Neural cell (in vitro differentiated cells): ENCODE data around the gene IL17RD. TPM values are rescaled to one million over a fixed set of nuclear protein-coding genes. Genes with fewer than 3 reads are reported as not detected.
A peak's percentile ranks its signal among the peaks of the same experiment; 100 is the strongest.

Experiments
- H2AFZ ChIP-seq: fragments of 200-600, 300-800 bp; sonication (generic), shearing (Covaris generic); 2 replicates; pipeline ENCODE4 v1.6.0; 2014; ENCODE audit warnings: low read depth, mild to moderate bottlenecking, antibody characterized with exemption, low read length, moderate library complexity
- H3F3A ChIP-seq: fragments of 200-600 bp; shearing (Covaris generic); 2 replicates; pipeline ENCODE4 v1.6.1; 2016; ENCODE audit warnings: mild to moderate bottlenecking, moderate library complexity, mixed read lengths, antibody characterized with exemption, low read length; ENCODE audit not compliant: insufficient read depth, poor library complexity, severe bottlenecking
- H3K27ac ChIP-seq: fragments of 200-600, 300-800 bp; sonication (generic), shearing (Covaris generic); 2 replicates; pipeline ENCODE4 v1.5.1; 2014; ENCODE audit warnings: mild to moderate bottlenecking, low read length, moderate library complexity
- H3K27me3 ChIP-seq: fragments of 300-800, 200-600 bp; sonication (generic), shearing (Covaris generic); 2 replicates; pipeline ENCODE4 v1.6.0; 2014; ENCODE audit warnings: mild to moderate bottlenecking, low read depth, low read length, moderate library complexity; ENCODE audit not compliant: insufficient read depth
- H3K36me3 ChIP-seq: fragments of 300-800, 200-600 bp; sonication (generic), shearing (Covaris generic); 2 replicates; pipeline ENCODE4 v1.5.1; 2014; ENCODE audit warnings: mild to moderate bottlenecking, antibody characterized with exemption, low read length, moderate library complexity; ENCODE audit not compliant: insufficient read depth
- H3K4me2 ChIP-seq: fragments of 300-800, 200-600 bp; sonication (generic), shearing (Covaris generic); 2 replicates; pipeline ENCODE4 v1.6.0; 2014; ENCODE audit warnings: mild to moderate bottlenecking, low read length
- H3K4me3 ChIP-seq: fragments of 300-800, 200-600 bp; sonication (generic), shearing (Covaris generic); 2 replicates; pipeline ENCODE4 v1.5.1; 2014; ENCODE audit warnings: mild to moderate bottlenecking, low read length, moderate library complexity
- H3K79me2 ChIP-seq: fragments of 200-600 bp; shearing (Covaris generic); replicated peaks from 2 replicates; pipeline ENCODE4 v1.6.0; 2014; ENCODE audit warnings: mild to moderate bottlenecking, low read length, moderate library complexity; ENCODE audit not compliant: insufficient read depth
- H3K9ac ChIP-seq: fragments of 300-800, 200-600 bp; sonication (generic), shearing (Covaris generic); 2 replicates; pipeline ENCODE4 v1.6.1; 2016; ENCODE audit warnings: mild to moderate bottlenecking, low read length, mixed read lengths
- H3K9me2 ChIP-seq: fragments of 200-600 bp; shearing (Covaris generic); 2 replicates; pipeline ENCODE4 v1.6.1; 2016; ENCODE audit warnings: mild to moderate bottlenecking, low read length, mixed read lengths; ENCODE audit not compliant: insufficient read depth
- H3K9me3 ChIP-seq: fragments of 200-600, 300-800 bp; sonication (generic), shearing (Covaris generic); 2 replicates; pipeline ENCODE4 v1.6.1; 2016; ENCODE audit warnings: mild to moderate bottlenecking, mixed run types, low read length, moderate library complexity, mixed read lengths
- H4K20me1 ChIP-seq: fragments of 200-600 bp; shearing (Covaris generic); 2 replicates; pipeline ENCODE4 v1.6.1; 2016; ENCODE audit warnings: mild to moderate bottlenecking, mixed run types; ENCODE audit not compliant: insufficient read depth
- CTCF ChIP-seq: fragments of 450-650 bp; IDR thresholded peaks from 2 replicates; pipeline ENCODE4 v1.5.1; 2014; ENCODE audit warnings: antibody characterized with exemption, mild to moderate bottlenecking, moderate library complexity; ENCODE audit not compliant: poor library complexity, severe bottlenecking
- EP300 ChIP-seq: fragments of 450-650 bp; conservative IDR thresholded peaks from 2 replicates; pipeline ENCODE4 v1.6.1; 2014; ENCODE audit warnings: antibody characterized with exemption, mild to moderate bottlenecking, moderate library complexity; ENCODE audit not compliant: poor library complexity, severe bottlenecking
- EZH2 ChIP-seq: fragments of 200-600, 300-800 bp; shearing (Covaris generic), sonication (generic); IDR thresholded peaks from 2 replicates; pipeline ENCODE4 v1.6.1; 2014; ENCODE audit warnings: antibody characterized with exemption, low read length, borderline replicate concordance, mild to moderate bottlenecking; ENCODE audit not compliant: insufficient read depth, poor library complexity, severe bottlenecking
- MXI1 ChIP-seq: fragments of 450-650 bp; conservative IDR thresholded peaks from 2 replicates; pipeline ENCODE4 v1.6.1; 2014; ENCODE audit warnings: antibody characterized with exemption, mild to moderate bottlenecking; ENCODE audit not compliant: poor library complexity, severe bottlenecking
- POLR2AphosphoS5 ChIP-seq: IDR thresholded peaks from 2 replicates; pipeline ENCODE4 v1.6.1; 2012
- RAD21 ChIP-seq: fragments of 450-650 bp; conservative IDR thresholded peaks from 2 replicates; pipeline ENCODE4 v1.6.1; 2014; ENCODE audit warnings: antibody characterized with exemption, mild to moderate bottlenecking, moderate library complexity
- REST ChIP-seq: IDR thresholded peaks from 2 replicates; pipeline ENCODE4 v1.6.1; 2012; ENCODE audit warnings: borderline replicate concordance
- SMC3 ChIP-seq: fragments of 450-650 bp; conservative IDR thresholded peaks from 2 replicates; pipeline ENCODE4 v1.6.1; 2014; ENCODE audit warnings: antibody characterized with exemption, mild to moderate bottlenecking, moderate library complexity; ENCODE audit not compliant: poor library complexity
- TAF1 ChIP-seq: IDR thresholded peaks from 2 replicates; pipeline ENCODE4 v1.6.1; 2012; ENCODE audit warnings: low read depth
- polyA minus RNA-seq: library from RNA; depleted of rRNA, polyadenylated mRNA; stranded (reverse); fragments of >200 nt; gene quantifications from 2 replicates; pipeline ENCODE4 v1.2.3, GENCODE V29; 2014
- polyA plus RNA-seq: library from polyadenylated mRNA; depleted of rRNA; stranded (reverse); fragments of >200 nt; gene quantifications from 2 replicates; pipeline ENCODE4 v1.2.3, GENCODE V29; 2014

The IL17RD gene
- 14.8 and 17.3 TPM in 2 replicates for polyA plus RNA-seq
- polyA minus RNA-seq, result 44.6 and 50.9 TPM in 2 replicates

GRCh38 chr3:57164657-57165573 lies at the start of gene IL17RD:
IL17RD (minus strand) TSS chr3:57165353; CDS start chr3:57165286, 67 bp downstream.
- H4K20me1 ChIP-seq, result no peaks in the 10 kb centered on the region

More at GRCh38 chr3:57164657-57165573, at the start of gene IL17RD:
- Histone ChIP-seq H3K9ac (peak within 1 kb of the TSS; percentile 79), H3F3A (no peaks in the 10 kb centered on the region), H3K36me3 (no peaks in the 10 kb centered on the region), H3K9me2 (no peaks in the 10 kb centered on the region), H3K79me2 (peaks cover 42% of the 10 kb centered on the region), H3K9me3 (no peaks in the 10 kb centered on the region), H3K4me2 (peak within 1 kb of the TSS; percentile 68), H3K4me3 (peak within 1 kb of the TSS; percentile 96), H3K27ac (peak within 1 kb of the TSS; percentile 39), H3K27me3 (no peaks in the 10 kb centered on the region), H2AFZ (peak within 1 kb of the TSS; percentile 85)
- peak; percentile 20 for TF ChIP-seq RAD21
- TF ChIP-seq TAF1, result no peak
- TF ChIP-seq EZH2, result no peak
- peak; percentile 68 for TF ChIP-seq POLR2AphosphoS5
- TF ChIP-seq MXI1, result peak; percentile 57
- TF ChIP-seq CTCF, result no peak
- no peak for TF ChIP-seq EP300
- TF ChIP-seq SMC3, result peak; percentile 27
- TF ChIP-seq REST, result no peak
